DOHH2 (cell line): Measurements from ENCODE around the gene L3MBTL4.

ENCODE experiments used
- H3F3A ChIP-seq: fragments of 200-600 bp; sonication (generic), shearing (Covaris generic); 2 replicates; pipeline ENCODE4 v1.6.0; 2016; ENCODE audit warnings: antibody characterized with exemption, mild to moderate bottlenecking; ENCODE audit not compliant: control insufficient read depth, insufficient read depth
- H3K27ac ChIP-seq: fragments of 200-600 bp; sonication (generic); 2 replicates; pipeline ENCODE4 v1.5.1; 2014; ENCODE audit warnings: low read depth, mild to moderate bottlenecking, low read length, moderate library complexity
- H3K27me3 ChIP-seq: fragments of 200-600 bp; sonication (generic); 2 replicates; pipeline ENCODE4 v1.6.1; 2014; ENCODE audit warnings: mild to moderate bottlenecking, low read length, mixed read lengths; ENCODE audit not compliant: control insufficient read depth
- H3K36me3 ChIP-seq: fragments of 200-600 bp; sonication (generic); 2 replicates; pipeline ENCODE4 v1.6.1; 2014; ENCODE audit warnings: mild to moderate bottlenecking, low read length, moderate library complexity, mixed read lengths; ENCODE audit not compliant: control insufficient read depth
- H3K4me1 ChIP-seq: fragments of 200-600 bp; sonication (generic); 2 replicates; pipeline ENCODE4 v1.6.1; 2014; ENCODE audit warnings: mild to moderate bottlenecking, low read length, mixed read lengths; ENCODE audit not compliant: control insufficient read depth
- H3K4me2 ChIP-seq: fragments of 200-600 bp; sonication (generic); 2 replicates; pipeline ENCODE4 v1.6.0; 2014; ENCODE audit warnings: mild to moderate bottlenecking, low read length, moderate library complexity
- H3K4me3 ChIP-seq: fragments of 200-600 bp; sonication (generic); 2 replicates; pipeline ENCODE4 v1.5.1; 2014; ENCODE audit warnings: mild to moderate bottlenecking, low read length, mixed read lengths
- H3K79me2 ChIP-seq: fragments of 200-600 bp; sonication (generic); 2 replicates; pipeline ENCODE4 v1.6.1; 2014; ENCODE audit warnings: mild to moderate bottlenecking, low read length, mixed read lengths; ENCODE audit not compliant: control insufficient read depth
- H3K9me2 ChIP-seq: fragments of 200-600 bp; sonication (generic); replicated peaks from 2 replicates; pipeline ENCODE4 v1.6.1; 2014; ENCODE audit warnings: mild to moderate bottlenecking, low read length, mixed read lengths; ENCODE audit not compliant: control insufficient read depth
- H3K9me3 ChIP-seq: fragments of 200-600 bp; sonication (generic); 2 replicates; pipeline ENCODE4 v1.6.1; 2014; ENCODE audit warnings: antibody characterized with exemption, low read length, mixed read lengths; ENCODE audit not compliant: control insufficient read depth, insufficient read depth
- H4K20me1 ChIP-seq: fragments of 200-600 bp; sonication (generic); 2 replicates; pipeline ENCODE4 v1.6.0; 2014; ENCODE audit warnings: low read depth, mild to moderate bottlenecking, antibody characterized with exemption, low read length, moderate library complexity; ENCODE audit not compliant: control insufficient read depth, insufficient read depth
- EZH2phosphoT487 ChIP-seq: fragments of 200-600 bp; sonication (generic); IDR thresholded peaks from 2 replicates; pipeline ENCODE4 v1.6.1; 2017; ENCODE audit warnings: borderline replicate concordance, mild to moderate bottlenecking, antibody characterized with exemption, low read length, moderate library complexity, mixed read lengths
- TF ChIP-seq, protein P1 (sequence below): fragments of 200-600 bp; sonication (generic); IDR thresholded peaks from one replicate; pipeline ENCODE4 v1.5.1; 2014; ENCODE audit warnings: antibody characterized with exemption, mild to moderate bottlenecking, low read depth, low read length; ENCODE audit not compliant: poor library complexity, severe bottlenecking

Gene L3MBTL4

DNA sequence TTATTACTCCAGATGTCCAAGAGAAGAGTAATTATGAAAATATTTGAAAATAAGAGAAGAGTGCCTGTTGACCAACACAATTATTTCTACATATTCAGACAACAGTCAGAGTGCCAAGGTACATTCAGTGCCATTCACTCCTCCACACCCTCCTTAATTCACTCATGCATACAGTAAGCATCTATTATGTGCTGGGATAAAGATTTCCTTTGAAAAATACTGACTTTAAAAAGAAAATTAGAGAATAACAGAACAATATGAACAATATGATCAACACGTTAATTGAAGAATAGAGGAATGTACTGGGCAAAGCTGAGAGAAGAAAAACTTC is 203.6 kb downstream of the L3MBTL4 start:
- Histone ChIP-seq H3K27me3 (no peaks in the 10 kb centered on the region), H3F3A (no peaks in the 10 kb centered on the region), H3K4me2 (no peak overlapping the region), H3K36me3 (no peaks in the 10 kb centered on the region), H3K9me2 (no peaks in the 10 kb centered on the region), H3K27ac (no peak overlapping the region), H4K20me1 (no peaks in the 10 kb centered on the region), H3K79me2 (no peaks in the 10 kb centered on the region), H3K4me1 (no peaks in the 10 kb centered on the region), H3K9me3 (no peaks in the 10 kb centered on the region), H3K4me3 (no peak overlapping the region)
- TF ChIP-seq, protein P1, sequence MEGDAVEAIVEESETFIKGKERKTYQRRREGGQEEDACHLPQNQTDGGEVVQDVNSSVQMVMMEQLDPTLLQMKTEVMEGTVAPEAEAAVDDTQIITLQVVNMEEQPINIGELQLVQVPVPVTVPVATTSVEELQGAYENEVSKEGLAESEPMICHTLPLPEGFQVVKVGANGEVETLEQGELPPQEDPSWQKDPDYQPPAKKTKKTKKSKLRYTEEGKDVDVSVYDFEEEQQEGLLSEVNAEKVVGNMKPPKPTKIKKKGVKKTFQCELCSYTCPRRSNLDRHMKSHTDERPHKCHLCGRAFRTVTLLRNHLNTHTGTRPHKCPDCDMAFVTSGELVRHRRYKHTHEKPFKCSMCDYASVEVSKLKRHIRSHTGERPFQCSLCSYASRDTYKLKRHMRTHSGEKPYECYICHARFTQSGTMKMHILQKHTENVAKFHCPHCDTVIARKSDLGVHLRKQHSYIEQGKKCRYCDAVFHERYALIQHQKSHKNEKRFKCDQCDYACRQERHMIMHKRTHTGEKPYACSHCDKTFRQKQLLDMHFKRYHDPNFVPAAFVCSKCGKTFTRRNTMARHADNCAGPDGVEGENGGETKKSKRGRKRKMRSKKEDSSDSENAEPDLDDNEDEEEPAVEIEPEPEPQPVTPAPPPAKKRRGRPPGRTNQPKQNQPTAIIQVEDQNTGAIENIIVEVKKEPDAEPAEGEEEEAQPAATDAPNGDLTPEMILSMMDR: no peak
- TF ChIP-seq EZH2phosphoT487: no peak

- Histone ChIP-seq H3K9me3 (no peaks in the 10 kb centered on the region), H3K9me2 (no peaks in the 10 kb centered on the region), H4K20me1 (no peaks in the 10 kb centered on the region), H3K4me3 (no peak overlapping the region), H3K27ac (no peak overlapping the region), H3K4me1 (no peaks in the 10 kb centered on the region), H3K79me2 (no peaks in the 10 kb centered on the region), H3K36me3 (no peaks in the 10 kb centered on the region), H3K27me3 (no peaks in the 10 kb centered on the region), H3F3A (no peaks in the 10 kb centered on the region), H3K4me2 (no peak overlapping the region)
- TF ChIP-seq, protein P1: no peak
These were observed 204.2 kb downstream of the L3MBTL4 start for GRCh38 chr18:6210349-6211173.

- Histone ChIP-seq H3K4me1 (no peaks in the 10 kb centered on the region), H3K9me3 (no peaks in the 10 kb centered on the region), H3K36me3 (no peaks in the 10 kb centered on the region), H3K9me2 (no peaks in the 10 kb centered on the region), H3K4me2 (no peak overlapping the region), H4K20me1 (no peaks in the 10 kb centered on the region), H3K79me2 (no peaks in the 10 kb centered on the region), H3F3A (no peaks in the 10 kb centered on the region), H3K27ac (no peak overlapping the region), H3K4me3 (no peak overlapping the region), H3K27me3 (no peaks in the 10 kb centered on the region)
- no peak for TF ChIP-seq EZH2phosphoT487
- TF ChIP-seq, protein P1: no peak
These were observed 206.8 kb downstream of the L3MBTL4 start for GRCh38 chr18:6207941-6208340.
